Endometrial microvascular endothelial cells (primary cell): ENCODE measurements around the gene CACNA2D3. TPM values are rescaled to one million over a fixed set of nuclear protein-coding genes. Genes with fewer than 3 reads are reported as not detected.

Experiments used
- in situ Hi-C: cut with HindIII; loops from 2 replicates; pipeline ENCODE4 v1.10.0; 2017; ENCODE audit warnings: low sequenced_read_pairs, low pct_unique_long_range_greater_than_20kb; ENCODE audit errors: inconsistent ontology term
- total RNA-seq: library from RNA; depleted of rRNA; stranded (reverse); fragments of >200 nt; gene quantifications from one replicate; pipeline ENCODE4 v1.2.3, GENCODE V29; 2015; ENCODE audit errors: inconsistent ontology term

The CACNA2D3 gene
- total RNA-seq, 1 donor from 2014 or later, result not detected

- in situ Hi-C loops, result no loop called here
Observed at GRCh38 chr3:54810401-54810800, 688.0 kb downstream of the CACNA2D3 start.

GRCh38 chr3:54814224-54814623 lies 691.9 kb downstream of the CACNA2D3 start:
- in situ Hi-C loops, result no loop called here

GRCh38 chr3:54817628-54818027 lies 695.3 kb downstream of the CACNA2D3 start:
- in situ Hi-C loops, result no loop called here

GRCh38 chr3:54818486-54818885 lies 696.1 kb downstream of the CACNA2D3 start:
- in situ Hi-C loops, result no loop called here

GRCh38 chr3:54818942-54819341 lies 696.6 kb downstream of the CACNA2D3 start:
- in situ Hi-C loops, result no loop called here

GRCh38 chr3:54819946-54820345 lies 697.6 kb downstream of the CACNA2D3 start:
- in situ Hi-C loops, result no loop called here

- in situ Hi-C loops, result no loop called here
Observed at GRCh38 chr3:54822206-54822605, 699.9 kb downstream of the CACNA2D3 start.

- in situ Hi-C loops, result no loop called here
Observed at GRCh38 chr3:54826251-54826691, 703.9 kb downstream of the CACNA2D3 start.

- in situ Hi-C loops, result no loop called here
Observed at GRCh38 chr3:54827056-54827687, 704.8 kb downstream of the CACNA2D3 start.

GRCh38 chr3:54827776-54828175 lies 705.4 kb downstream of the CACNA2D3 start:
- in situ Hi-C loops, result no loop called here

- in situ Hi-C loops, result no loop called here
Observed at GRCh38 chr3:54830658-54831057, 708.3 kb downstream of the CACNA2D3 start.

GRCh38 chr3:54831112-54831511 lies 708.8 kb downstream of the CACNA2D3 start:
- in situ Hi-C loops, result no loop called here

- in situ Hi-C loops, result no loop called here
Observed at GRCh38 chr3:54832876-54833275, 710.5 kb downstream of the CACNA2D3 start.

GRCh38 chr3:54835701-54836100 lies 713.3 kb downstream of the CACNA2D3 start:
- in situ Hi-C loops, result no loop called here

- in situ Hi-C loops, result no loop called here
Observed at GRCh38 chr3:54836871-54837270, 714.5 kb downstream of the CACNA2D3 start.

- in situ Hi-C loops, result no loop called here
Observed at GRCh38 chr3:54837964-54838363, 715.6 kb downstream of the CACNA2D3 start.

GRCh38 chr3:54841471-54841870 lies 719.1 kb downstream of the CACNA2D3 start:
- in situ Hi-C loops, result no loop called here

- in situ Hi-C loops, result no loop called here
Observed at GRCh38 chr3:54843352-54843751, 721.0 kb downstream of the CACNA2D3 start.

- in situ Hi-C loops, result no loop called here
Observed at GRCh38 chr3:54844211-54844610, 721.9 kb downstream of the CACNA2D3 start.

GRCh38 chr3:54845011-54845410 lies 722.7 kb downstream of the CACNA2D3 start:
- in situ Hi-C loops, result no loop called here

GRCh38 chr3:54845551-54845950 lies 723.2 kb downstream of the CACNA2D3 start:
- in situ Hi-C loops, result no loop called here
